ENCODE results near the gene NCKAP1.

DNA sequence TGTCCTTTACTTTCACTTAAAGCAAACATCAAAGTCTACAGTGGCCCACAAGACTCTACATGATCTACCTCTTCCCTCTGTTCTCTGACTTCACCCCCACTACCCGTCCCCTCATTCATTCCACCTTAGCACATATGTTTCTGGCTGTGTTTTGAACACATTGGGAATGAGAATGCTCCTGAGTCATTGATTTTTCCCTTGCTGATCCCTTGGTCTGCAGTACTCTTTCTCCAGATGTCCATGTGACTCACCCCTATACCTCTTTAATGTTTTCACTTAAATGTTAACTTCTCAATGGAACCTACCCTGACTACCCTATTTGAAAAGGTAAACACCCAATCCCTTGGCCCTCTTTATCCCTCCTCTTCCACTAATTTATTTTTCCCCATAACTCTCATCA is 141.1 kb downstream of the NCKAP1 start:
- TF ChIP-seq CTCF (IDR thresholded peaks at IDR 0.05) = no peak
- no peak for TF ChIP-seq POLR2A (IDR thresholded peaks at IDR 0.05)

All from body of pancreas (tissue), 4 donors.